Right ventricle myocardium superior (tissue), 1 donor: ENCODE results near the gene CABLES2. TPM values are rescaled to one million over a fixed set of nuclear protein-coding genes. Genes with fewer than 3 reads are reported as not detected.
A peak's percentile ranks its signal among the peaks of the same experiment; 100 is the strongest.
"Not testable (repeated sequence)": the region's sequence is repeated elsewhere in the genome, so short reads cannot be mapped to it uniquely, and the experiment has no call there.

Source experiments
- ATAC-seq: fragments of 200-7000 bp; cut with Tn5 transposase; one replicate; pipeline ENCODE4 v1.9.1; 2020; ENCODE audit warnings: mild to moderate bottlenecking; ENCODE audit not compliant: poor library complexity
- DNase-seq: peaks from one replicate; pipeline ENCODE4 v3.0.0-alpha.2; 2020
- intact Hi-C: fragments of 100-400 bp; cut with DNase I; formaldehyde crosslinking; loops from one replicate; pipeline ENCODE4 v1.11.2; 2022
- total RNA-seq: library from RNA; stranded (reverse); fragmentation: NEBNext Ultra II Directional; extraction: Animal tissue kit (Norgen Biotek cat#: 25700); gene quantifications from one replicate; pipeline ENCODE4 v1.2.1, GENCODE V29; 2021
- donor health status: DM: no; HTN: yes; CAD: no; lungs with severe emphysema.

Gene CABLES2
- total RNA-seq, 1 donor from 2014 or later, result 15.0 TPM

DNA sequence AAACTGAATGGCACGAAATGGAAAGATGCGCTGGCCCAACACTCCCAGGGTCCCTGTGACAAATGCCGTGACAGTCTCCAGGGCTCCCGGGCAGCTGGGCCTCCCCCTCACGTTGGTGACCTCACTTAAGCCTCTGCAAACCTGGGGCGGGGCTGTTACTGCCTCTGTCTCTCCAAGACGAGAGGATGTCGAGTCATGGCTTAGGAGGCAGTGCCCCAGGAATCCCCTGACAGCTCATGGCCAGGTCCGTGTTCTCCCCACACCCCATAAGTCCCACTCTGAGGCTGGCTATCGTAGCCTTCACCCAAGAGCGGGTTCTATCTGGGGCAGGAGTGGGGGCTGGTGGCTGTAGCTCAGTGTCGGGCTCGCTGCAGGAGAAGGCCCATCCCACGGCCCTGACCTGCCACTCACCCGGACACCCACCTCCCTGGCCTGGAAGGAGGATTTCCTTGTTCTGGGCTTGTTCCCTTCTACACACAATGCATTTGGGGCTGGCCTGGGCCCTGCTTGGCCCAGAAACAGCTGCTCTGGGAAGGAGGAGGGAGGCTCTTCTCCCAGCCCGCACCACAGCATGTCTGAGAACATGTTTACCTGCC lies 25.8 kb downstream of the CABLES2 start:
- DNase-seq (no peak), ATAC-seq (no peak)
- intact Hi-C loops, result no loop called here

DNA sequence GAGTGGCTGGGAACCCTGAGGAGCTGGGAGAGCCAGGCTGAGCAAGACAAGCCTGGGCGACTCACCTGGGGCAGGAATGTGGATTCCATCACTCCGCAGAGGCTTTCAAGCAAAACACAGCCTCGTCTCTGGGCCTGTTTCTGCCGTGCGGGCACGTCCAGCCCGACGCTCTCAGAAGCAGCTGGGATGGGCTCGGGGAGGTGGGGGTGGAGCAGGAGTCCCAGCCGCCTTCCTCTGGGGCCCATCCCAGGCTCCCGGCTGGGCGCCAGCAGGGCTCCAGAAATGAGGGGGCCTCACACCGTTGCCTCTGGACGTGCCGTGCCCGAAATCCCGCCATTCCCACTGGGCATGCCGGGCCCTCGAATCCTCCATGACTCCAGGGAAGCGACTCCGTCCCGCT lies 28.9 kb downstream of the CABLES2 start:
- DNase-seq (no peak), ATAC-seq (no peak)
- intact Hi-C loops, result no loop called here

- intact Hi-C loops, result no loop called here
- DNase-seq, result peak; percentile 75
- peak; percentile 69 for ATAC-seq
These were observed 29.4 kb downstream of the CABLES2 start for GRCh38 chr20:62377615-62378178.

DNA sequence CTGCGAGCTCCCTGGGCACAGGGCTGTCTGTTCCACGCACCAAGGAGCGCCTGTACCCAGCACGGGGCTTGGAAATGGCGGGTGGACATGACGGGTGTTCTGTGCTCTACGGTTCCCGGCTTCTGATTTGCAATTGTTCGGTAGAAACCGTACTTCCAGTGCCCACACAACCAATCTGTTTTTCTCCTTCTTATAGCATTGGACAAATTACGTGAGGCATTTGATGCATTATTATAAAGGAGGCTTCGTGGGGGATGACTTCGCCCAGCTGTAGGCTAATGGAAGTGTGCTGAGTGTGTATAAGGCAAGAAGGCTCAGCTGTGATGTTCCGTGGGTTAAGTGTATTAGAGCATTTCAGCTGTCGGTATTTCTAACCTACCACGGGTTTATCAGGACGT lies 30.0 kb downstream of the CABLES2 start:
- intact Hi-C loops, result no loop called here
- DNase-seq (no peak), ATAC-seq (no peak)

- ATAC-seq (peak; percentile 83), DNase-seq (peak; percentile 69)
- intact Hi-C loops, result no loop called here
These were observed 30.7 kb downstream of the CABLES2 start for GRCh38 chr20:62376112-62377063.

DNA sequence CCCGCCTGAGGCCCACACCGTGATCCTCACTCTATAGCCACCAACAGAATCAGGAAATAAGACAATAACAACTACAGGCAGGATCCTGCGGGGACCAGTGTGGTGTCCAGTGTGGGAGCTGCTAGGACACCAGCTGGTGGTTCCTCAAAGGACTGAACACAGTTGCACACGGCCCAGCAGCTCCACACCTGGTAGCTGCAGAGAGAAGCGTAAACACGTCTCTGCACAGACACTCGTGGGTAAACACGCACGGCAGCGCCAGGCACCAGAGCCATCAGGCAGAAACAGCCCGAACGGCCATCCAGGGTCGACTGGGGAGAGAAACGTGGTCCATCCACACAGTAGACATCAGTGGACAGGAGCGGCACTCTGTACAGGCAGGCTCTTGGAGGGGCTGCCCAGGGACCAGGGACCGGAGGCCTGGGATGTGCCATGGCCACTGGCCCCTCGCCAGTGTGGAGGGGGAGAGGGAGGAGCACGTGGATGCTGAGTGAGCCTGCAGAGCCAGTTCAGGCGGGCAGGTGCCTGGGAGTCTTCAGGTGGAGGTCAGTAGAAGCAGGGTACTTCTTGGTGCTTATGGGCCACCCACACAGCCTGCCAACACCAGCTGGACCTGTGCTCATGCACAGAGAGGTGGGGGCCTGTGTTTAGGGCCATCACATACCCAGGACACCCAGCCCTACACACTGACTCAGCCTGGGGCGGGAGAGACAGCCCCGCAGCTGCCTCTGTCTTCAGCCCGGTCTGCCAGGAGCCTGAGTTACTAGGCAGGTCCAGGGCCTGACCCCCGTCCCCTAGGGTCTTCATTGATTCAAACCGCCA lies 32.5 kb downstream of the CABLES2 start:
- no peak for ATAC-seq
- intact Hi-C loops, result no loop called here
- no peak for DNase-seq

DNA sequence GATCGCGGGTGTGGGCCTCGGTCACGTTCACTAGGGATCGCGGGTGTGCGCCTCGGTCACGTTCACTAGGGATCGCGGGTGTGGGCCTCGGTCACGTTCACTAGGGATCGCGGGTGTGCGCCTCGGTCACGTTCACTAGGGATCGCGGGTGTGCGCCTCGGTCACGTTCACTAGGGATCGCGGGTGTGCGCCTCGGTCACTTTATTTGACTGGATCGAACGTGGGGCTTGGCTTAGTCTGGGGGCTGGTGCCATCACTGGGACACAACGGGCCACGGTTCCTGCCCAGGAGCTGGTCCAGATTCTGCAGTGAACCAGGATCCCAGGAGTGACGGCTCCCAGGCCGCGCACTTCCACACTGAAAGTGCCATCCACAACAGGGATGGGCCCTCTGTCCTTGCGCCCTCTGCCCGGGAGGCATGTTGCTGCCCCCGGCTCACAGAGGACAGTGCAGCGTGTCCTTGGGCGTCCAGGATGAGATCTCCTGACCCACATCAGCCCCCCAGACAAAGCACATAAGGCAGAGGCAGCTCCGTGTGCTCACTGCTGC lies 33.4 kb downstream of the CABLES2 start:
- DNase-seq, intact Hi-C loops, ATAC-seq: not testable (repeated sequence)

DNA sequence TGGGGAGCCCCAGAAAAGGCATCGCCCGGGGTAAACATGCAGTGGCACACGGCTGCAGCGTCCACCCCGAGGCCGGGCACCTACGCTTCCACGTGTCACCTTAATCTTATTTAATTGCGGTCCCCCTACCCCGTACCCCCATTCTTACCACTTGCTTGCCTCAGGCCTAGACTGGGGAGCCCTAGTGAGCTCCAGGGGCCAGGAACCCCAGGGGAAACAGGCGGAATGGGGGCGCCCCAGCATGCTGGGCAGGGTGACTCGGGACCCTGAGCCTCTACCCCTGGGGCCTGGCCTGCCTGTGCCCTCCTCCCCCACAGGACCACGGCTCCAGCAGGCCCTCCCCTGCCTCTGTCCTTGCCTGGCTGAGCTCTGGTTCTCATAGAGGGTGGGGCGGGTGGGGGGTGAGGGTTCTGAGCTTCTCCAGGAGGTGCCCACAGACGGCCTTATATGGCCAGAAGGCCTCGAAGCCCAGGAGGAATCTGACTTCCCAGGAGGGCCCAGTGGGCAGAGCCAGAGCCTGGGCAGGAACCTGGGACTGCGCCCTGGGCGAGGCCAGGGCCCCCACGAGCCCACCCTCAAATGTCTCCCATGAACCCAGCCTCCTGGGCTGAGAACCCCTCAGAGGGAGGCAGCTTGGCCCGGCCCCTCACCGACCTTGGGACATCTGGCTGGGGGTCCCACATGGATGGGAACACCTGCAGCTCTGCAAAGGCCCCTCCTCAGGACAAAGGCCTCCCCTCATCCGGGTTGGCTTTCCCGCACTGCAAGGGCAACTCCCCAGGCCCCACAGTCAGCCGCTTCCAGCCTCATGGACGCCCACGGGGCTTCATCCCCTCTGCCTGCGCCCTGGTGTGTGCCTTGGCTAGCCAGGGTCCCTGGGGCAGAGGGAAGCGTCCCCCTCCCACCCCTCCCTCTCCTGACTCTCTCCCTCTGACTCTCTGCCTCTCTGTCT lies 34.8 kb downstream of the CABLES2 start:
- ATAC-seq (no peak), DNase-seq (no peak)
- intact Hi-C loops, result no loop called here

- DNase-seq (no peak), ATAC-seq (no peak)
- intact Hi-C loops, result no loop called here
These were observed 35.5 kb downstream of the CABLES2 start for GRCh38 chr20:62371588-62372041.

- intact Hi-C loops, result no loop called here
- ATAC-seq (no peak), DNase-seq (no peak)
These were observed 36.1 kb downstream of the CABLES2 start for GRCh38 chr20:62370807-62371587.

DNA sequence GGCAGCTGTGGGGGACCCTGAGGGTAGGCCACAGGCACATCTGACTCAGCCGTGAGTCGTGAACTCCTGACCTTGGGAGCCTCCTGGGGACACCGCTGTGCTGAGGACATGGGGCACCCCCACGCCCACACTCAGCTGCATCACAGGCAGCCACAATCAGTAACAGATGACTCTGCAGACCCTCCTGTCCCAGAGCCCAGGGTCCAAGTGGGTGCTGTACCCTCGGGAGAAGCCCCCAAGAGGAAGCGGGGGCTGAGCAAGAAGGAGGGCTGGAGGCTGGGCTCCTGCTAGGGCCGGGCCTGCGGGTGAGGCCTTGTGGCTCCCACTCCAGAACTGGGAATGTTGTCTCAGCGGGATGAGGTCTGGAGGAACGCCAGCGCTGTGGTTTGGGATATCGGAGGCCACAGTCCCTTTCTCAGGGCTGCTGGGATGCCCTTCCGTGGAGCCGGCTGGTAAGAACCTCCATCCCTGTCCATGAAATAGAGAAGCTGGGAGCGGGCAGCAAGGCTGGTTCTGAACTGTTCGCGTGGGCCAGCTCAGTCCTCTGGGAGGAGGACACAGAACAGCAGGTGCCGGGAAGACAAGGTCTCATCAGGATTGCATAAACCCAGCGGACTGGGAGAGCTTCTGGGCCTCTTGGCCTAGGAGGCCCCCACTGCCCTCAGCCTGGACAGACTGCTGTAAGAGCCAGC lies 36.8 kb downstream of the CABLES2 start:
- DNase-seq (no peak), ATAC-seq (no peak)
- intact Hi-C loops, result no loop called here

- DNase-seq (no peak), ATAC-seq (no peak)
- intact Hi-C loops, result no loop called here
These were observed 37.3 kb downstream of the CABLES2 start for GRCh38 chr20:62369815-62370114.

DNA sequence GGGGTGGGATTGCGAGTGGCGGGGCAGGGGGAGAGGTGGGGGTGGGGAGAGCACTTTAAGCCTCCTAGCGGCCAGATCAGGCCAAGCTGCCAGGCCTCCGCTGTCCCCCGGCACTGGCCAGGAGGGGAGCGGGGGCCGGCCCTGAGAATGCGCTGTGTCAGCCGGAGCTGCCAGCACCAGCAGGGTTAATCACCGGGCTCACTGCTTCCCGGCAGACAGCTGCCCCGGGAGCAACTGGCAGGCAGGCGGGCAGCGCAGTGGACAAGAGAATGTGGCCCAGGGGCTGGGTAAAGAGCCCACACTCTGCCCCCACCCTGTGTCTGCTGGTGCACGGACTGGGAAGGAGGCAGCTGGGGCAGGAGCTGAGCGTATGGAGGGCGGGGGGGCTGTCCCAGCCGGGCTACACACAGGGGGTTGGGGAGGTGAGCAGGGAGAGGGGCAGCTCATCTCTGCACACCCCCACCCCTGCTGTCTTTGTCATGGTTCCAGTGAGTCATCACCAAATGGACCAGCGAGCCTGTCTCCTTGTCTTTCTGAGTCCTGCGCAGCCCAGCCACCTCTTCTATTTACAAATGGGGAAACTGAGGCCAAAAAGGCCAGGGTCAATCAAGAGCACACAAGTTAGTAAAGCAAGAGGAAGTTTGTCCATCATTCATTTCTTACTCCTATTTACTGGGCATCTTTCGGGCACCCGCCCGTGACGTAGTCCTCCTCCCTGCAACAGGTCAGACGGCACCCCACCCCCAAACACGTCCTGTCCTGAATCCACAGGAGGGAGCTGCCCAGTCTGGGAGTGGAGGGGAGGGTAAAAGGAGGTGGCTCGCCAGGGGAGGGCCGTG lies 37.9 kb downstream of the CABLES2 start:
- ATAC-seq (peak; percentile 1), DNase-seq (no peak)
- intact Hi-C loops, result no loop called here

GRCh38 chr20:62368392-62368975 lies 38.6 kb downstream of the CABLES2 start:
- intact Hi-C loops, result no loop called here
- ATAC-seq, result no peak
- no peak for DNase-seq

GRCh38 chr20:62367633-62368391 lies 39.3 kb downstream of the CABLES2 start:
- DNase-seq (peak; percentile 43), ATAC-seq (peak; percentile 29)
- intact Hi-C loops, result no loop called here
